Neural cell (in vitro differentiated cells): ENCODE measurements around the gene FLT1. TPM values are rescaled to one million over a fixed set of nuclear protein-coding genes. Genes with fewer than 3 reads are reported as not detected.

Experiments used
- H2AFZ ChIP-seq: fragments of 200-600, 300-800 bp; sonication (generic), shearing (Covaris generic); 2 replicates; pipeline ENCODE4 v1.6.0; 2014; ENCODE audit warnings: low read depth, mild to moderate bottlenecking, antibody characterized with exemption, low read length, moderate library complexity
- H3F3A ChIP-seq: fragments of 200-600 bp; shearing (Covaris generic); 2 replicates; pipeline ENCODE4 v1.6.1; 2016; ENCODE audit warnings: mild to moderate bottlenecking, moderate library complexity, mixed read lengths, antibody characterized with exemption, low read length; ENCODE audit not compliant: insufficient read depth, poor library complexity, severe bottlenecking
- H3K27ac ChIP-seq: fragments of 200-600, 300-800 bp; sonication (generic), shearing (Covaris generic); 2 replicates; pipeline ENCODE4 v1.5.1; 2014; ENCODE audit warnings: mild to moderate bottlenecking, low read length, moderate library complexity
- H3K27me3 ChIP-seq: fragments of 300-800, 200-600 bp; sonication (generic), shearing (Covaris generic); 2 replicates; pipeline ENCODE4 v1.6.0; 2014; ENCODE audit warnings: mild to moderate bottlenecking, low read depth, low read length, moderate library complexity; ENCODE audit not compliant: insufficient read depth
- H3K36me3 ChIP-seq: fragments of 300-800, 200-600 bp; sonication (generic), shearing (Covaris generic); 2 replicates; pipeline ENCODE4 v1.5.1; 2014; ENCODE audit warnings: mild to moderate bottlenecking, antibody characterized with exemption, low read length, moderate library complexity; ENCODE audit not compliant: insufficient read depth
- H3K4me2 ChIP-seq: fragments of 300-800, 200-600 bp; sonication (generic), shearing (Covaris generic); 2 replicates; pipeline ENCODE4 v1.6.0; 2014; ENCODE audit warnings: mild to moderate bottlenecking, low read length
- H3K4me3 ChIP-seq: fragments of 300-800, 200-600 bp; sonication (generic), shearing (Covaris generic); 2 replicates; pipeline ENCODE4 v1.5.1; 2014; ENCODE audit warnings: mild to moderate bottlenecking, low read length, moderate library complexity
- H3K79me2 ChIP-seq: fragments of 200-600 bp; shearing (Covaris generic); replicated peaks from 2 replicates; pipeline ENCODE4 v1.6.0; 2014; ENCODE audit warnings: mild to moderate bottlenecking, low read length, moderate library complexity; ENCODE audit not compliant: insufficient read depth
- H3K9ac ChIP-seq: fragments of 300-800, 200-600 bp; sonication (generic), shearing (Covaris generic); 2 replicates; pipeline ENCODE4 v1.6.1; 2016; ENCODE audit warnings: mild to moderate bottlenecking, low read length, mixed read lengths
- H3K9me2 ChIP-seq: fragments of 200-600 bp; shearing (Covaris generic); 2 replicates; pipeline ENCODE4 v1.6.1; 2016; ENCODE audit warnings: mild to moderate bottlenecking, low read length, mixed read lengths; ENCODE audit not compliant: insufficient read depth
- H3K9me3 ChIP-seq: fragments of 200-600, 300-800 bp; sonication (generic), shearing (Covaris generic); 2 replicates; pipeline ENCODE4 v1.6.1; 2016; ENCODE audit warnings: mild to moderate bottlenecking, mixed run types, low read length, moderate library complexity, mixed read lengths
- H4K20me1 ChIP-seq: fragments of 200-600 bp; shearing (Covaris generic); 2 replicates; pipeline ENCODE4 v1.6.1; 2016; ENCODE audit warnings: mild to moderate bottlenecking, mixed run types; ENCODE audit not compliant: insufficient read depth
- EP300 ChIP-seq: fragments of 450-650 bp; conservative IDR thresholded peaks from 2 replicates; pipeline ENCODE4 v1.6.1; 2014; ENCODE audit warnings: antibody characterized with exemption, mild to moderate bottlenecking, moderate library complexity; ENCODE audit not compliant: poor library complexity, severe bottlenecking
- EZH2 ChIP-seq: fragments of 200-600, 300-800 bp; shearing (Covaris generic), sonication (generic); IDR thresholded peaks from 2 replicates; pipeline ENCODE4 v1.6.1; 2014; ENCODE audit warnings: antibody characterized with exemption, low read length, borderline replicate concordance, mild to moderate bottlenecking; ENCODE audit not compliant: insufficient read depth, poor library complexity, severe bottlenecking
- POLR2AphosphoS5 ChIP-seq: IDR thresholded peaks from 2 replicates; pipeline ENCODE4 v1.6.1; 2012
- RAD21 ChIP-seq: fragments of 450-650 bp; conservative IDR thresholded peaks from 2 replicates; pipeline ENCODE4 v1.6.1; 2014; ENCODE audit warnings: antibody characterized with exemption, mild to moderate bottlenecking, moderate library complexity
- REST ChIP-seq: IDR thresholded peaks from 2 replicates; pipeline ENCODE4 v1.6.1; 2012; ENCODE audit warnings: borderline replicate concordance
- SMC3 ChIP-seq: fragments of 450-650 bp; conservative IDR thresholded peaks from 2 replicates; pipeline ENCODE4 v1.6.1; 2014; ENCODE audit warnings: antibody characterized with exemption, mild to moderate bottlenecking, moderate library complexity; ENCODE audit not compliant: poor library complexity
- TAF1 ChIP-seq: IDR thresholded peaks from 2 replicates; pipeline ENCODE4 v1.6.1; 2012; ENCODE audit warnings: low read depth
- polyA plus RNA-seq: library from polyadenylated mRNA; depleted of rRNA; stranded (reverse); fragments of >200 nt; gene quantifications from 2 replicates; pipeline ENCODE4 v1.2.3, GENCODE V29; 2014

The FLT1 gene
- polyA plus RNA-seq, 1 donor from 2014 or later: not detected

- H3F3A ChIP-seq: no peaks in the 10 kb centered on the region
- H4K20me1 ChIP-seq: no peaks in the 10 kb centered on the region
- no peaks in the 10 kb centered on the region for H3K9me2 ChIP-seq
- H3K79me2 ChIP-seq: no peaks in the 10 kb centered on the region
- H3K27ac ChIP-seq: no peak overlapping the region
- no peak overlapping the region for H3K4me3 ChIP-seq
- H3K9me3 ChIP-seq: no peaks in the 10 kb centered on the region
- H3K9ac ChIP-seq: no peak overlapping the region
- no peaks in the 10 kb centered on the region for H3K27me3 ChIP-seq
- H2AFZ ChIP-seq: no peak overlapping the region
- H3K4me2 ChIP-seq: no peak overlapping the region
- TF ChIP-seq EZH2 (no peak), SMC3 (no peak), REST (no peak), TAF1 (no peak)
- no peaks in the 10 kb centered on the region for H3K36me3 ChIP-seq
These were observed 31.4 kb downstream of the FLT1 start for GRCh38 chr13:28463481-28463880.

- Histone ChIP-seq H3K27ac (no peak overlapping the region), H3K9ac (no peak overlapping the region), H3K4me2 (no peak overlapping the region), H3K36me3 (no peaks in the 10 kb centered on the region), H3F3A (no peaks in the 10 kb centered on the region), H3K27me3 (no peaks in the 10 kb centered on the region), H3K9me2 (no peaks in the 10 kb centered on the region), H3K4me3 (no peak overlapping the region), H4K20me1 (no peaks in the 10 kb centered on the region), H3K79me2 (no peaks in the 10 kb centered on the region), H3K9me3 (no peaks in the 10 kb centered on the region), H2AFZ (no peak overlapping the region)
- TF ChIP-seq EP300 (no peak), RAD21 (no peak), POLR2AphosphoS5 (no peak)
These were observed 35.0 kb downstream of the FLT1 start for GRCh38 chr13:28459911-28460310.

- Histone ChIP-seq H4K20me1 (no peaks in the 10 kb centered on the region), H3K79me2 (no peaks in the 10 kb centered on the region), H3K27me3 (no peaks in the 10 kb centered on the region), H3K4me3 (no peak overlapping the region), H3K27ac (no peak overlapping the region), H2AFZ (no peak overlapping the region), H3K9me2 (no peaks in the 10 kb centered on the region), H3K9ac (no peak overlapping the region), H3F3A (no peaks in the 10 kb centered on the region), H3K4me2 (peak overlapping the region; percentile 26), H3K36me3 (no peaks in the 10 kb centered on the region), H3K9me3 (no peaks in the 10 kb centered on the region)
- TF ChIP-seq EP300: peak; percentile 72
- peak; percentile 29 for TF ChIP-seq POLR2AphosphoS5
- TF ChIP-seq REST: no peak
- TF ChIP-seq RAD21: no peak
These were observed 36.3 kb downstream of the FLT1 start for GRCh38 chr13:28458608-28459007.
